Upper lobe of right lung (tissue), 1 donor: Measurements from ENCODE around the gene VPS25. TPM values are rescaled to one million over a fixed set of nuclear protein-coding genes. Genes with fewer than 3 reads are reported as not detected.
A peak's percentile ranks its signal among the peaks of the same experiment; 100 is the strongest.

Experiments used
- ATAC-seq: fragments of 200-7000 bp; cut with Tn5 transposase; one replicate; pipeline ENCODE4 v1.9.1; 2020; ENCODE audit warnings: mild to moderate bottlenecking, moderate library complexity
- DNase-seq: peaks from one replicate; pipeline ENCODE4 v3.0.0-alpha.2; 2020
- H3K27ac ChIP-seq: fragments of 200-600 bp; one replicate; pipeline ENCODE4 v1.8.0; 2022
- H3K27me3 ChIP-seq: fragments of 200-600 bp; one replicate; pipeline ENCODE4 v1.8.0; 2022; ENCODE audit warnings: mild to moderate bottlenecking
- H3K36me3 ChIP-seq: fragments of 200-600 bp; one replicate; pipeline ENCODE4 v1.8.0; 2022
- H3K4me1 ChIP-seq: fragments of 200-600 bp; one replicate; pipeline ENCODE4 v1.8.0; 2022
- H3K4me3 ChIP-seq: fragments of 200-600 bp; one replicate; pipeline ENCODE4 v1.8.0; 2022; ENCODE audit warnings: mild to moderate bottlenecking
- H3K9me3 ChIP-seq: fragments of 200-600 bp; one replicate; pipeline ENCODE4 v1.8.0; 2022
- CTCF ChIP-seq: fragments of 200-600 bp; IDR thresholded peaks from one replicate; pipeline ENCODE4 v1.8.0; 2022; ENCODE audit warnings: antibody characterized with exemption
- intact Hi-C: fragments of 100-400 bp; cut with DNase I; formaldehyde crosslinking; loops from one replicate; pipeline ENCODE4 v1.11.0; 2022
- total RNA-seq: library from RNA; stranded (reverse); fragmentation: NEBNext Ultra II Directional; extraction: Animal tissue kit (Norgen Biotek cat#: 25700); gene quantifications from one replicate; pipeline ENCODE4 v1.2.1, GENCODE V29; 2021
- donor health status: DM: no; HTN: yes; CAD: no; lungs with severe emphysema.

VPS25 gene
- total RNA-seq, 1 donor from 2014 or later = 42.3 TPM

GRCh38 chr17:42775534-42776098 is 2.4 kb downstream of the VPS25 start:
- peaks cover 1% of the 10 kb centered on the region for H3K27me3 ChIP-seq

GRCh38 chr17:42778570-42778969 is 5.3 kb downstream of the VPS25 start:
- no peak for DNase-seq
- Histone ChIP-seq H3K4me1 (peaks cover 8% of the 10 kb centered on the region), H3K9me3 (no peaks in the 10 kb centered on the region), H3K36me3 (peaks cover 48% of the 10 kb centered on the region), H3K4me3 (no peak overlapping the region), H3K27ac (no peak overlapping the region), H3K27me3 (peaks cover 29% of the 10 kb centered on the region)
- no peak for ATAC-seq
- no peak for TF ChIP-seq CTCF
- intact Hi-C loops = no loop called here

More at GRCh38 chr17:42775534-42776098, 2.4 kb downstream of the VPS25 start:
- intact Hi-C loops = no loop called here
- Histone ChIP-seq H3K9me3 (no peaks in the 10 kb centered on the region), H3K4me3 (no peak overlapping the region), H3K27ac (no peak overlapping the region), H3K4me1 (peaks cover 14% of the 10 kb centered on the region), H3K36me3 (peaks cover 48% of the 10 kb centered on the region)
- TF ChIP-seq CTCF = no peak
- DNase-seq (no peak), ATAC-seq (no peak)

GRCh38 chr17:42779304-42779935 is 6.2 kb downstream of the VPS25 start:
- DNase-seq (peak; percentile 31), ATAC-seq (no peak)
- Histone ChIP-seq H3K27me3 (peaks cover 38% of the 10 kb centered on the region), H3K9me3 (no peaks in the 10 kb centered on the region), H3K4me1 (peaks cover 5% of the 10 kb centered on the region), H3K36me3 (peaks cover 48% of the 10 kb centered on the region), H3K27ac (no peak overlapping the region), H3K4me3 (no peak overlapping the region)
- no peak for TF ChIP-seq CTCF
- intact Hi-C loops = no loop called here

GRCh38 chr17:42779936-42780850 is 6.9 kb downstream of the VPS25 start, which contains the start of gene WNK4:
TSS of gene WNK4 (plus strand) at chr17:42780610. CDS start at chr17:42780699, 89 bp downstream.
- intact Hi-C loops = no loop called here
- H3K36me3 ChIP-seq = peaks cover 45% of the 10 kb centered on the region
- H3K4me1 ChIP-seq = peaks cover 4% of the 10 kb centered on the region
- TF ChIP-seq CTCF = no peak
- H3K27me3 ChIP-seq = peaks cover 46% of the 10 kb centered on the region
- ATAC-seq (peak; percentile 10), DNase-seq (no peak)
- no peak within 1 kb of the TSS for H3K27ac ChIP-seq
- peak within 1 kb of the TSS; percentile 23 for H3K4me3 ChIP-seq
- no peaks in the 10 kb centered on the region for H3K9me3 ChIP-seq

GRCh38 chr17:42780851-42781638 is 7.8 kb downstream of the VPS25 start:
- Histone ChIP-seq H3K27ac (no peak overlapping the region), H3K27me3 (peaks cover 52% of the 10 kb centered on the region), H3K36me3 (peaks cover 37% of the 10 kb centered on the region), H3K9me3 (no peaks in the 10 kb centered on the region), H3K4me3 (peak overlapping the region; percentile 23), H3K4me1 (peaks cover 4% of the 10 kb centered on the region)
- DNase-seq = no peak
- TF ChIP-seq CTCF = no peak
- ATAC-seq = no peak
- intact Hi-C loops = no loop called here
